ENCODE data around the gene PARD3B. TPM values are rescaled to one million over a fixed set of nuclear protein-coding genes. Genes with fewer than 3 reads are reported as not detected.

Gene PARD3B
- total RNA-seq, 1 donor from 2014 or later, result 0.66 TPM

- TF ChIP-seq CTCF (IDR thresholded peaks at IDR 0.05; ENCODE audit: partially characterized antibody, unreplicated experiment), result no peak
- DNase-seq, result no peak
- Mint-ChIP-seq H3K9me3 (ENCODE audit: unreplicated experiment) (no peaks in the 10 kb centered on the region), H3K4me1 (ENCODE audit: low read depth, unreplicated experiment) (no peaks in the 10 kb centered on the region), H3K27me3 (ENCODE audit: unreplicated experiment) (no peaks in the 10 kb centered on the region), H3K27ac (ENCODE audit: unreplicated experiment) (no peak overlapping the region), H3K4me3 (ENCODE audit: unreplicated experiment) (no peak overlapping the region), H3K36me3 (ENCODE audit: unreplicated experiment) (no peaks in the 10 kb centered on the region)
These were observed 413.1 kb downstream of the PARD3B start for GRCh38 chr2:204958371-204958770.

GRCh38 chr2:204964414-204964813, 419.1 kb downstream of the PARD3B start:
- Mint-ChIP-seq H3K36me3 (ENCODE audit: unreplicated experiment) (no peaks in the 10 kb centered on the region), H3K27me3 (ENCODE audit: unreplicated experiment) (no peaks in the 10 kb centered on the region), H3K4me1 (ENCODE audit: low read depth, unreplicated experiment) (peaks cover 12% of the 10 kb centered on the region), H3K27ac (ENCODE audit: unreplicated experiment) (no peak overlapping the region), H3K4me3 (ENCODE audit: unreplicated experiment) (no peak overlapping the region), H3K9me3 (ENCODE audit: unreplicated experiment) (no peaks in the 10 kb centered on the region)
- no peak for TF ChIP-seq CTCF (IDR thresholded peaks at IDR 0.05; ENCODE audit: partially characterized antibody, unreplicated experiment)
- no peak for DNase-seq

GRCh38 chr2:204966245-204966644, 421.0 kb downstream of the PARD3B start:
- no peak for DNase-seq
- no peaks in the 10 kb centered on the region for H3K27me3 Mint-ChIP-seq (ENCODE audit: unreplicated experiment)
- peaks cover 12% of the 10 kb centered on the region for H3K4me1 Mint-ChIP-seq (ENCODE audit: low read depth, unreplicated experiment)
- no peak overlapping the region for H3K27ac Mint-ChIP-seq (ENCODE audit: unreplicated experiment)
- H3K36me3 Mint-ChIP-seq (ENCODE audit: unreplicated experiment), result no peaks in the 10 kb centered on the region
- no peak for TF ChIP-seq CTCF (IDR thresholded peaks at IDR 0.05; ENCODE audit: partially characterized antibody, unreplicated experiment)
- no peaks in the 10 kb centered on the region for H3K9me3 Mint-ChIP-seq (ENCODE audit: unreplicated experiment)
- no peak overlapping the region for H3K4me3 Mint-ChIP-seq (ENCODE audit: unreplicated experiment)

GRCh38 chr2:204967199-204967960, 422.1 kb downstream of the PARD3B start:
- Mint-ChIP-seq H3K4me1 (ENCODE audit: low read depth, unreplicated experiment) (peaks cover 12% of the 10 kb centered on the region), H3K27me3 (ENCODE audit: unreplicated experiment) (no peaks in the 10 kb centered on the region), H3K36me3 (ENCODE audit: unreplicated experiment) (no peaks in the 10 kb centered on the region), H3K4me3 (ENCODE audit: unreplicated experiment) (no peak overlapping the region), H3K27ac (ENCODE audit: unreplicated experiment) (peak overlapping the region; percentile 86), H3K9me3 (ENCODE audit: unreplicated experiment) (no peaks in the 10 kb centered on the region)
- DNase-seq, result no peak
- no peak for TF ChIP-seq CTCF (IDR thresholded peaks at IDR 0.05; ENCODE audit: partially characterized antibody, unreplicated experiment)

GRCh38 chr2:204971206-204971907, 426.1 kb downstream of the PARD3B start:
- no peaks in the 10 kb centered on the region for H3K9me3 Mint-ChIP-seq (ENCODE audit: unreplicated experiment)
- no peak overlapping the region for H3K4me3 Mint-ChIP-seq (ENCODE audit: unreplicated experiment)
- no peak for TF ChIP-seq CTCF (IDR thresholded peaks at IDR 0.05; ENCODE audit: partially characterized antibody, unreplicated experiment)
- peaks cover 15% of the 10 kb centered on the region for H3K4me1 Mint-ChIP-seq (ENCODE audit: low read depth, unreplicated experiment)
- H3K36me3 Mint-ChIP-seq (ENCODE audit: unreplicated experiment), result no peaks in the 10 kb centered on the region
- H3K27ac Mint-ChIP-seq (ENCODE audit: unreplicated experiment), result no peak overlapping the region
- H3K27me3 Mint-ChIP-seq (ENCODE audit: unreplicated experiment), result no peaks in the 10 kb centered on the region
- no peak for DNase-seq
